Stomach (tissue), 4 donors: ENCODE results near the gene ASIC4.

ENCODE experiments used
- POLR2A ChIP-seq, 4 donors: fragments of 450-650 bp; IDR thresholded peaks; one replicate each; pipeline ENCODE4 v1.6.1; 2016; ENCODE audit warnings: antibody characterized with exemption in 4 of 4, control low read depth in 2 of 4, mild to moderate bottlenecking in 1 of 4, moderate library complexity in 1 of 4
- POLR2AphosphoS5 ChIP-seq, 3 donors: sonication (generic); formaldehyde crosslinking; IDR thresholded peaks; one replicate each; pipeline ENCODE4 v1.6.1; 2016; ENCODE audit warnings: antibody characterized with exemption in 3 of 3
- TF ChIP-seq, protein P1 (sequence below), 7 experiments: fragments of 450-650 bp in 4 of 7; fragments of 200-600 bp in 3 of 7; sonication (generic) in 3 of 7; IDR thresholded peaks; one replicate each; pipeline ENCODE4 v1.5.1; 2016 to 2019; ENCODE audit warnings: antibody characterized with exemption in 7 of 7, control low read depth in 2 of 7, mild to moderate bottlenecking in 1 of 7

DNA sequence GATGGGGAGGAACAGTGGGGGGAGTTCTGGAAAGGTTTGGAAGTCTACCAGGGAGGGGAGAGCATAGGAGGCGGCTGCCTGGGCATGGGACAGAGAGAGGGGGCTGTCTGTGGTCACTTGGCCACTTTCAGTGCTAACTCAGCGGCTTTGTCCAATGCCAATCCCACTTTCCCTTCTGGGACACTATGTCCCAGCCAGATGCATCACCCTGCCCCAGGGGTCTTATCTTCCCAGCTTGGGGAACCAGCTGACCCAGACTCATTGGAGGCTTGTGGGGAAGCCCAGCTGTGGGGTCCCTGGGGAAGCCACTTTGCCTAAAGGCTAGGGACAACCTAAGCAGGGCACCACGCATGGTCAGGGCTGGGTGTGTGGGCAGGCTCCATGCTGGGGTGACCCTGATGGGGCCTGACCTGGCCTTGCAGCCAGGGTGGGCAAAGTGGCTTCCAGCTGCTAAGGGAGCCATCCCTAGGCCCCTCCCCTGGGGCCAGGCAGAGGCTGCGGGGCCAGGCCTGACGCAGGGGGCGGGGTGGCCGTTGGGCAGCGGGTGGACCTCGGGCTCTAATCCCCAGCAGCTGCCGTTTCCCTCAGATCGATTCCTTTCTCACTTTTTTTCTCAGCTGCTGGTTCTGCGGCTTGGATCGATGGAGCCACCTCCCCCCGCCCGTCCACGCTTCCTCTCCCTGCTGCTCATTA lies 1.6 kb upstream of the ASIC4 start:
- TF ChIP-seq, protein P1, sequence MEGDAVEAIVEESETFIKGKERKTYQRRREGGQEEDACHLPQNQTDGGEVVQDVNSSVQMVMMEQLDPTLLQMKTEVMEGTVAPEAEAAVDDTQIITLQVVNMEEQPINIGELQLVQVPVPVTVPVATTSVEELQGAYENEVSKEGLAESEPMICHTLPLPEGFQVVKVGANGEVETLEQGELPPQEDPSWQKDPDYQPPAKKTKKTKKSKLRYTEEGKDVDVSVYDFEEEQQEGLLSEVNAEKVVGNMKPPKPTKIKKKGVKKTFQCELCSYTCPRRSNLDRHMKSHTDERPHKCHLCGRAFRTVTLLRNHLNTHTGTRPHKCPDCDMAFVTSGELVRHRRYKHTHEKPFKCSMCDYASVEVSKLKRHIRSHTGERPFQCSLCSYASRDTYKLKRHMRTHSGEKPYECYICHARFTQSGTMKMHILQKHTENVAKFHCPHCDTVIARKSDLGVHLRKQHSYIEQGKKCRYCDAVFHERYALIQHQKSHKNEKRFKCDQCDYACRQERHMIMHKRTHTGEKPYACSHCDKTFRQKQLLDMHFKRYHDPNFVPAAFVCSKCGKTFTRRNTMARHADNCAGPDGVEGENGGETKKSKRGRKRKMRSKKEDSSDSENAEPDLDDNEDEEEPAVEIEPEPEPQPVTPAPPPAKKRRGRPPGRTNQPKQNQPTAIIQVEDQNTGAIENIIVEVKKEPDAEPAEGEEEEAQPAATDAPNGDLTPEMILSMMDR (IDR thresholded peaks at IDR 0.05) = no peak
- no peak for TF ChIP-seq POLR2A (IDR thresholded peaks at IDR 0.05)
- no peak for TF ChIP-seq POLR2AphosphoS5 (IDR thresholded peaks at IDR 0.05)
